Gastroesophageal sphincter (tissue), 4 donors: ENCODE measurements around the gene SDK1. TPM values are rescaled to one million over a fixed set of nuclear protein-coding genes. Genes with fewer than 3 reads are reported as not detected.

ENCODE experiments used
- ATAC-seq: fragments of 150-250 bp; one replicate; pipeline ENCODE4 v1.9.1; 2016; ENCODE audit warnings: mild to moderate bottlenecking, moderate library complexity
- H3K27ac ChIP-seq, 4 donors: fragments of 200-600 bp; sonication (generic) in 3 of 4; 1 replicate in 3 of 4; 2 replicates in 1 of 4; pipeline ENCODE4 v1.5.1; 2016 to 2019
- H3K27me3 ChIP-seq: fragments of 200-600 bp; sonication (generic); one replicate; pipeline ENCODE4 v1.5.1; 2019
- H3K36me3 ChIP-seq, 2 donors: fragments of 200-600 bp; sonication (generic); one replicate each; pipeline ENCODE4 v1.5.1; 2019; ENCODE audit warnings: control low read depth in 1 of 2
- H3K4me1 ChIP-seq, 3 donors: fragments of 200-600 bp; sonication (generic); 1 replicate in 2 of 3; 2 replicates in 1 of 3; pipeline ENCODE4 v1.5.1; 2016 to 2019; ENCODE audit warnings: control low read depth in 2 of 3
- H3K4me3 ChIP-seq, 2 donors: fragments of 200-600 bp; sonication (generic); one replicate each; pipeline ENCODE4 v1.5.1; 2019; ENCODE audit warnings: mild to moderate bottlenecking in 1 of 2, moderate library complexity in 1 of 2
- H3K9me3 ChIP-seq, 3 donors: fragments of 200-600 bp; sonication (generic); one replicate each; pipeline ENCODE4 v1.5.1; 2017 to 2019; ENCODE audit warnings: control low read depth in 2 of 3
- EP300 ChIP-seq: sonication (generic); formaldehyde crosslinking; IDR thresholded peaks from one replicate; pipeline ENCODE4 v1.6.1; 2017; ENCODE audit warnings: antibody characterized with exemption, mild to moderate bottlenecking
- POLR2A ChIP-seq, 2 donors: fragments of 450-650 bp; IDR thresholded peaks; one replicate each; pipeline ENCODE4 v1.6.1; 2017; ENCODE audit warnings: antibody characterized with exemption in 2 of 2, mild to moderate bottlenecking in 2 of 2, moderate library complexity in 1 of 2
- POLR2AphosphoS5 ChIP-seq: sonication (generic); formaldehyde crosslinking; IDR thresholded peaks from one replicate; pipeline ENCODE4 v1.6.1; 2017; ENCODE audit warnings: antibody characterized with exemption
- WGBS, 2 donors: methylation state at CpG; one replicate each; pipeline ENCODE4 v1.1.5; 2018; ENCODE audit warnings: low coverage in 1 of 2; 5-methylcytosine and 5-hydroxymethylcytosine counted together
- total RNA-seq, 4 donors: library from RNA; depleted of rRNA; stranded (reverse); fragments of >200 nt; gene quantifications; one replicate each; pipeline ENCODE4 v1.1.0, GENCODE V29; 2016
- TF ChIP-seq, protein P1 (sequence below), 4 experiments: fragments of 200-600 bp in 2 of 4; fragments of 450-650 bp in 2 of 4; sonication (generic) in 1 of 4; IDR thresholded peaks; one replicate each; pipeline ENCODE4 v1.5.1; 2017 to 2019; ENCODE audit warnings: antibody characterized with exemption in 4 of 4, mild to moderate bottlenecking in 2 of 4, moderate library complexity in 2 of 4

SDK1 gene
- total RNA-seq, 4 donors from 2014 or later, result 6.1 to 13.6 (median 8.7) TPM

DNA sequence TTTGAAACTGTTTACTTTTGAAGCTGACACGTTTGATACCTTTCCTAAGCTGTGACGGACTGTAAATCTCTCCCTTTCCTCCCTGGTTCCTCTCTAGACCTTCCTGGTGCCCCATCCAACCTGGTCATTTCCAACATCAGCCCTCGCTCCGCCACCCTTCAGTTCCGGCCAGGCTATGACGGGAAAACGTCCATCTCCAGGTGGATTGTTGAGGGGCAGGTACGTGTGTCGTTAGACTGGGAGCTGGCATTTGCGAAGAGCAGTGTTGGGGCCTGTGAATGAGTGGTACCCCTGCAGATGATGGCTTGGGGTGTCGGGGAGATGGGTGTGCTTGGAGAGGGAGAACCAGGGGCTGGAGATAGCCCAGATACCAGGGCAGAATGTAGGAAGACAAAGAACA lies 778.3 kb downstream of the SDK1 start:
- Histone ChIP-seq H3K4me3 (no peak overlapping the region), H3K27me3 (no peaks in the 10 kb centered on the region), H3K9me3 (no peaks in the 10 kb centered on the region), H3K4me1 (no peaks in the 10 kb centered on the region), H3K36me3 (no peaks in the 10 kb centered on the region), H3K27ac (no peak overlapping the region)
- 94% methylated on average over 10 of the region's 11 CpGs; no CpG with 5 or more reads in 1 of the 2 donors for WGBS, 2 donors
- TF ChIP-seq, protein P1, sequence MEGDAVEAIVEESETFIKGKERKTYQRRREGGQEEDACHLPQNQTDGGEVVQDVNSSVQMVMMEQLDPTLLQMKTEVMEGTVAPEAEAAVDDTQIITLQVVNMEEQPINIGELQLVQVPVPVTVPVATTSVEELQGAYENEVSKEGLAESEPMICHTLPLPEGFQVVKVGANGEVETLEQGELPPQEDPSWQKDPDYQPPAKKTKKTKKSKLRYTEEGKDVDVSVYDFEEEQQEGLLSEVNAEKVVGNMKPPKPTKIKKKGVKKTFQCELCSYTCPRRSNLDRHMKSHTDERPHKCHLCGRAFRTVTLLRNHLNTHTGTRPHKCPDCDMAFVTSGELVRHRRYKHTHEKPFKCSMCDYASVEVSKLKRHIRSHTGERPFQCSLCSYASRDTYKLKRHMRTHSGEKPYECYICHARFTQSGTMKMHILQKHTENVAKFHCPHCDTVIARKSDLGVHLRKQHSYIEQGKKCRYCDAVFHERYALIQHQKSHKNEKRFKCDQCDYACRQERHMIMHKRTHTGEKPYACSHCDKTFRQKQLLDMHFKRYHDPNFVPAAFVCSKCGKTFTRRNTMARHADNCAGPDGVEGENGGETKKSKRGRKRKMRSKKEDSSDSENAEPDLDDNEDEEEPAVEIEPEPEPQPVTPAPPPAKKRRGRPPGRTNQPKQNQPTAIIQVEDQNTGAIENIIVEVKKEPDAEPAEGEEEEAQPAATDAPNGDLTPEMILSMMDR (IDR thresholded peaks at IDR 0.05), result no peak
- TF ChIP-seq POLR2A (IDR thresholded peaks at IDR 0.05) (no peak), POLR2AphosphoS5 (no peak), EP300 (no peak)
- ATAC-seq, result no peak

DNA sequence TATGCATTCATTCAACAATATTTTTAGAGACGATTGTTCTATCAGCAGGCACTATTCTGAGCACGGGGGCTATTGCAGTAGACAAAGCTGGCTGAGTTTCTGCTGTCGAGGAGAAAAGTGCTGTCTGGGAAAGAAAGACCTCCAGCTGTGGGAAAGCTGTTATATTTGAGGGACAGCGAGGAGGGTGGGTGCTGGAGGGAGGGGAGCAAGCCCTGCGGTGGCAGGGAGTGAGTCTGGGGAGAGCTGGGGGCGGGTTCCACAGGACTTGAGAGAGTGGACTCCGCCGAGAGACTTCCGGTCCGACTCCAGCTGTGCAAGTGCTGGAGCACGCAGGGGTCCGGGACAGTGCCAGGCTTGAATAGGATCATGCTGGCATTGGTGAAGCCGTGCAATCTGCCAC lies 778.9 kb downstream of the SDK1 start:
- H3K4me1 ChIP-seq, result no peaks in the 10 kb centered on the region
- no peak overlapping the region for H3K4me3 ChIP-seq
- no peaks in the 10 kb centered on the region for H3K27me3 ChIP-seq
- H3K27ac ChIP-seq, result no peak overlapping the region
- H3K9me3 ChIP-seq, result no peaks in the 10 kb centered on the region
- TF ChIP-seq EP300 (no peak), POLR2AphosphoS5 (no peak), POLR2A (IDR thresholded peaks at IDR 0.05) (no peak)
- TF ChIP-seq, protein P1 (IDR thresholded peaks at IDR 0.05), result no peak
- H3K36me3 ChIP-seq, result no peaks in the 10 kb centered on the region
- ATAC-seq, result no peak
- 67 to 77% methylated on average over 12 of the region's 13 CpGs for WGBS, 2 donors

DNA sequence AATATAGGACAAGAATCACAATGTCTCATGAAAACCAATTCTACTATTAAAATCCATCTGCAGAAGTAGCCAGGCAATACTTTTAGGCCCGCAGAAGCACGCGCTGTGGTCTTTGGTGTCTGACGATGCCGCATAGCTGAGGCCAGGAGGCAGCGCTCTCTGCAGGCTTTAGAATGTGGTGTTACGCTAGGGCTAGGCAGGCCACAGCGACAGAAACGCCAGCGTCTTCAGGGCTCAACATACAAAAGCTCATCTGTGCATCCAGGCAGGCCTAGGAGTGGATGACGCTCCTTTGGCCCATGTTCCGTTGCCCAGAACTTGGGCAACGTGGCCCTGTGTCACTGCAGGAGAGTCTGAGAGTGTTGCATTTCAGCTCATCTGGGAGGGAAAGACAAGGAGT lies 779.9 kb downstream of the SDK1 start:
- 95 to 96% methylated on average over 7 to 12 of the region's 13 CpGs for WGBS, 2 donors
- Histone ChIP-seq H3K4me3 (no peak overlapping the region), H3K9me3 (no peaks in the 10 kb centered on the region), H3K27me3 (no peaks in the 10 kb centered on the region), H3K4me1 (no peaks in the 10 kb centered on the region), H3K36me3 (no peaks in the 10 kb centered on the region), H3K27ac (no peak overlapping the region)
- no peak for TF ChIP-seq POLR2A (IDR thresholded peaks at IDR 0.05)
- no peak for TF ChIP-seq POLR2AphosphoS5
- TF ChIP-seq, protein P1 (IDR thresholded peaks at IDR 0.05), result no peak
- no peak for TF ChIP-seq EP300
- no peak for ATAC-seq

DNA sequence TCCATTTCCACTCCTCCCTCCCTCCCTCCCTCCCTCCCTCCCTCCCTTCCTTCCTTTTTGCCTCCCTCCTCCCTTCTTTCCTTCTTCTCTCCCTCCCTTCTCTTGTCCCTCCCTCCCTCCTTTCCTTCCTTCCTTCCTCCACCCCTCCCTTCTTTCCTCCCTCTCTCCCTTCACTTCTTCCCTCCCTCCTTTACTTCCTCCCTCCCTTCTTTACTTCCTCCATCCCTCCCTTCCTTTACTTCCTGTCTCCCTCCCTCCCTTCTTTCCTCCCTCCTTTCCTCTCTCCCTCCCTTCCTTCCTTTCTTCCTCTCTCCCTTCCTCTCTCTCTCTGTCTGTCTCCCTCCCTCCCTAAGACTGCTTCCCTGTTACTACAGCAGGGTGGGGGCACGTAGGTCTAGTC lies 782.5 kb downstream of the SDK1 start:
- Histone ChIP-seq H3K4me1 (no peaks in the 10 kb centered on the region), H3K27ac (no peak overlapping the region), H3K27me3 (no peaks in the 10 kb centered on the region), H3K9me3 (no peaks in the 10 kb centered on the region), H3K4me3 (no peak overlapping the region), H3K36me3 (no peaks in the 10 kb centered on the region)
- no peak for ATAC-seq
- TF ChIP-seq, protein P1 (IDR thresholded peaks at IDR 0.05), result no peak
- no peak for TF ChIP-seq POLR2AphosphoS5
- no peak for TF ChIP-seq EP300
- no peak for TF ChIP-seq POLR2A (IDR thresholded peaks at IDR 0.05)
- 85% methylated on average over 1 of the region's 1 CpG; no CpG with 5 or more reads in 1 of the 2 donors for WGBS, 2 donors

DNA sequence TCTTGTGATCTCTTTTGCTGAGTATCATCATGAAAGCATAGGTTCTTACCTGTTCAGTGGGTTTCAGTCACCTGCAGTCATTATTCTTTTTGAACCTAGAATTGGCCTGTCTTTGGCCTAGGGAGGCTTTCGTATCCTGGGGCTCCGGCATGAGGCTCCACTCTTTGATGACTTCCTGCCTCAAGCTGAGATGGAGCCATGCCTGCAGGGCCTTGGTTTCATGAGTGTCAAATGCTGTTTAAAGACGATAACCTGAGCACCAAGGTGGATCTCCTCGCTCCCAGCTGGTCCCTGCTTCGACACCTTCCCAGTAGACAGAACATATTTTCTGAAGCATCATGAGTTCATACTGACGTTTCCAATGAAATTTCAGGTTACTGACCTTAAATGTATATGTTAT lies 783.2 kb downstream of the SDK1 start:
- Histone ChIP-seq H3K4me1 (no peaks in the 10 kb centered on the region), H3K27ac (no peak overlapping the region), H3K4me3 (no peak overlapping the region), H3K36me3 (no peaks in the 10 kb centered on the region), H3K9me3 (no peaks in the 10 kb centered on the region), H3K27me3 (no peaks in the 10 kb centered on the region)
- TF ChIP-seq, protein P1 (IDR thresholded peaks at IDR 0.05), result no peak
- TF ChIP-seq POLR2A (IDR thresholded peaks at IDR 0.05) (no peak), POLR2AphosphoS5 (no peak), EP300 (no peak)
- no peak for ATAC-seq
- WGBS, 2 donors, result 93 to 100% methylated on average over 1 to 6 of the region's 6 CpGs
